ENCODE data around the gene PELI2. TPM values are rescaled to one million over a fixed set of nuclear protein-coding genes. Genes with fewer than 3 reads are reported as not detected.

The PELI2 gene, protein sequence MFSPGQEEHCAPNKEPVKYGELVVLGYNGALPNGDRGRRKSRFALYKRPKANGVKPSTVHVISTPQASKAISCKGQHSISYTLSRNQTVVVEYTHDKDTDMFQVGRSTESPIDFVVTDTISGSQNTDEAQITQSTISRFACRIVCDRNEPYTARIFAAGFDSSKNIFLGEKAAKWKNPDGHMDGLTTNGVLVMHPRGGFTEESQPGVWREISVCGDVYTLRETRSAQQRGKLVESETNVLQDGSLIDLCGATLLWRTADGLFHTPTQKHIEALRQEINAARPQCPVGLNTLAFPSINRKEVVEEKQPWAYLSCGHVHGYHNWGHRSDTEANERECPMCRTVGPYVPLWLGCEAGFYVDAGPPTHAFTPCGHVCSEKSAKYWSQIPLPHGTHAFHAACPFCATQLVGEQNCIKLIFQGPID
- 10 to 100 TPM; 22.2 to 28.3 TPM for total RNA-seq

DNA sequence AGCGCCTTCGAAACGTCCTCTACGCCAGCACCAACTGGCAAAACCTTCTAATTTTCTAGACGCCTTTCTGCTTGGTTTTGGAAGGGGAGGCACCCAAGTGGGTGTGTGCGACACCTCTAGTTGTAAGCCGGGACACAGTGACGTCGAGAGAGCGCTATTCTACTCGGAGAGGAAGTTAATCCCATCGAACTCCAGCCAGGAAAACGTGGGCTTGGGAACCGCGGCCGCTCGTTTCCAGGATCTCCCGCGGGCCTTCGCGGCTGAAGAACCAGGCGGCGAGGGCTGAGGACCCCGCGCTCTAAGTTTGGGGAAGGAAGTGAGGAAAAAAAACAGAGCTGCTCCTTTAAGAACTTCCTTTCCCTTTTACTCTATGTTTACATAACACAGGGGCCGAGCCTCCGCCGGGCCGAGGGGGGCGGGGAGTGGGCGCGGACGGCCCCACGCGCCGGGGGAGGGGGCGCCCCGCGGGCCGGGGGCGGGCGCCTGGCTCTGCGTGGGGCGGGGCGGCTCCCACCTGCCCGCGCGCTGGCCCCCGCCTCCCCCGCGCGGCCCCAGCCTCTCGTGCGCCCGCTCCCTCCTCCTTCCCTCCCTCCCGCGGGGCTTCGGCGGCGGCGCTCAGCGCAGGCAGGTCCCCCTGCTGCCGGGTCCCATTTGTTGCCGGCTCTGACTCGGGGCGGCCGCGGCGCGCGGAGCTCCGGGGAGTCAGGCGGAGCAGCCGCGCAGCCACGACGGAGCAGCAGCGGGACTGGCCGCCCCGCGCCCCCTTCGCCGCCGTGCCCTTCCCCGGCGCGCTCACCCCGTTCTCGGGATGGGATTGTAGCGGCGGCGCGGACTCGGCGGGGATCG, at the start of gene PELI2:
Gene PELI2 (plus strand): TSS at position 647 of the 846 bp plus-strand sequence. CDS start 250 bp downstream, outside the sequence.
- Histone ChIP-seq H3K27me3 (replicated peaks; ENCODE audit: insufficient read depth) (no peaks in the 10 kb centered on the region), H3K27ac (peak within 1 kb of the TSS; percentile 90 to 91), H3K4me1 (ENCODE audit: control insufficient read depth in 1 of 2, low read depth in 2 of 2) (peaks cover 7 to 26% of the 10 kb centered on the region in 2 donors), H3K9me3 (no peaks in the 10 kb centered on the region), H3K4me3 (peak within 1 kb of the TSS; percentile 94), H3K36me3 (no peaks in the 10 kb centered on the region)
- ATAC-seq (ENCODE audit: insufficient number of reproducible peaks, low FRiP score, low read depth) (peak; percentile 54), DNase-seq (ENCODE audit: low spot score) (no peak)
- TF ChIP-seq, protein P1, sequence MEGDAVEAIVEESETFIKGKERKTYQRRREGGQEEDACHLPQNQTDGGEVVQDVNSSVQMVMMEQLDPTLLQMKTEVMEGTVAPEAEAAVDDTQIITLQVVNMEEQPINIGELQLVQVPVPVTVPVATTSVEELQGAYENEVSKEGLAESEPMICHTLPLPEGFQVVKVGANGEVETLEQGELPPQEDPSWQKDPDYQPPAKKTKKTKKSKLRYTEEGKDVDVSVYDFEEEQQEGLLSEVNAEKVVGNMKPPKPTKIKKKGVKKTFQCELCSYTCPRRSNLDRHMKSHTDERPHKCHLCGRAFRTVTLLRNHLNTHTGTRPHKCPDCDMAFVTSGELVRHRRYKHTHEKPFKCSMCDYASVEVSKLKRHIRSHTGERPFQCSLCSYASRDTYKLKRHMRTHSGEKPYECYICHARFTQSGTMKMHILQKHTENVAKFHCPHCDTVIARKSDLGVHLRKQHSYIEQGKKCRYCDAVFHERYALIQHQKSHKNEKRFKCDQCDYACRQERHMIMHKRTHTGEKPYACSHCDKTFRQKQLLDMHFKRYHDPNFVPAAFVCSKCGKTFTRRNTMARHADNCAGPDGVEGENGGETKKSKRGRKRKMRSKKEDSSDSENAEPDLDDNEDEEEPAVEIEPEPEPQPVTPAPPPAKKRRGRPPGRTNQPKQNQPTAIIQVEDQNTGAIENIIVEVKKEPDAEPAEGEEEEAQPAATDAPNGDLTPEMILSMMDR (IDR thresholded peaks at IDR 0.05): peak; percentile 9

DNA sequence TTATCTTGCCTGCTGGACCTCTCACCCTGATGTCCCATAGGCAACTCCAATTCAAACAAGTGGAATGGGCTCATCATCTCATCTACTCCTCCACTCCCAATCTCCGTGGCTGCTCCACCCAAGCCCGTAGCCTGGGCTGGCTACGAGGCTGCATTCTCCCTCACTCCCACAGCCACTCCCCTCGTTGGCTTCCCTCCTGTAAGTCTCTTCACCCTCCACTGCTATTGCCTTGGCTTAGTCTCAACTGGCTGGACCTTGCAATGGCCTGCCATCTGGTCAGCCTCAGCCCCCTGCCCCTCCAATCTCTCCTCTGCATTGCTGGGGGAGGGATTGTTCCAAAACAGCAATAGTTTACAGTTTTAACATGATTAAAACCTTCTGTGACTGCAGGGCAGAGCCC, 44.4 kb upstream of the PELI2 start:
- TF ChIP-seq, protein P1 (IDR thresholded peaks at IDR 0.05): no peak

DNA sequence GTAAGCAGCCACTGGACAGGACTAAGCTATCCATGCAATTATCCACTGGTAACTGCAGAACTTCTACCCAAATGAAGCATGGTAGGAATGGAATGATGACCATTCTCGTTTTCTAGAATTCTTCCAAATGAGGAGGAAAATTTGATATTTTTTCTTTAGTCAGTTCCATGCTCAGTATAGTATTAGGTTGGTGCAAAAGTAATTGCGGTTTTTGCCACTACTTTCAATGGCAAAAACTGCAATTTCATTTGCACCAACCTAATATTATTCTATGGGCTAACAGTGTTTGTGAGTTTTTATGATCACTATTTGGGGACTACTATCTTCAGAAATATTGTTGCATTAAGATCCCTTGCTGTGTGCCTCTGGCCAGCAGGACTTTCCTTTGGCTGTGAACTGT, 42.9 kb upstream of the PELI2 start:
- no peaks in the 10 kb centered on the region for H3K27me3 ChIP-seq (replicated peaks; ENCODE audit: insufficient read depth)
- H3K27ac ChIP-seq: no peak overlapping the region
- no peaks in the 10 kb centered on the region for H3K9me3 ChIP-seq
- H3K36me3 ChIP-seq: no peaks in the 10 kb centered on the region
- H3K4me1 ChIP-seq (ENCODE audit: control insufficient read depth in 1 of 2, low read depth in 2 of 2): no peaks in the 10 kb centered on the region
- H3K4me3 ChIP-seq: no peak overlapping the region
- DNase-seq (ENCODE audit: low spot score): no peak
- ATAC-seq (ENCODE audit: insufficient number of reproducible peaks, low FRiP score, low read depth): no peak
- TF ChIP-seq, protein P1 (IDR thresholded peaks at IDR 0.05): no peak

More for the DNA sequence above, 44.4 kb upstream of the PELI2 start:
- Histone ChIP-seq H3K27me3 (replicated peaks; ENCODE audit: insufficient read depth) (no peaks in the 10 kb centered on the region), H3K9me3 (no peaks in the 10 kb centered on the region), H3K4me1 (ENCODE audit: control insufficient read depth in 1 of 2, low read depth in 2 of 2) (no peaks in the 10 kb centered on the region), H3K36me3 (no peaks in the 10 kb centered on the region), H3K4me3 (no peak overlapping the region), H3K27ac (no peak overlapping the region)
- ATAC-seq (ENCODE audit: insufficient number of reproducible peaks, low FRiP score, low read depth) (no peak), DNase-seq (ENCODE audit: low spot score) (no peak)

DNA sequence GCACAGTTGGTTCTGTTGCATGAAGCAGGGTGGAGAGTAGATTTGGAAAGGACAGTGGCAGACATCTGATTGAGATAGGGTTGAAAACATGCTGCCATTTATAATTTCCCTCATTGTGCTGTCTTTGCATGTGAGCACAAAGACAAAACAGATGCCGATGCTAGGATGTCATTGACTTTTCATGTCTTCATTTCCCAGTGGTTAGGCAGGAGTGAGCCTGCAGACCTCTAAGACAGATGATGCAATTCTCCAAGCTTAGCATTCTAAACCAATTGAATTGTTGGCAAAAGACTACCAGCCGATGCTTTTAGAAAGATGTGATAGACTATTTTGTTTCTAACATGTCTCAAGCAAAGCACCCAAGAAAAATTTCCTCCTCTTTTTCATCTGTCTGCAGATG, 37.1 kb upstream of the PELI2 start:
- DNase-seq (ENCODE audit: low spot score) (no peak), ATAC-seq (ENCODE audit: insufficient number of reproducible peaks, low FRiP score, low read depth) (no peak)
- H3K4me1 ChIP-seq (ENCODE audit: control insufficient read depth in 1 of 2, low read depth in 2 of 2): no peaks in the 10 kb centered on the region
- H3K36me3 ChIP-seq: no peaks in the 10 kb centered on the region
- TF ChIP-seq, protein P1 (IDR thresholded peaks at IDR 0.05): no peak
- H3K9me3 ChIP-seq: no peaks in the 10 kb centered on the region
- H3K27ac ChIP-seq: no peak overlapping the region
- H3K27me3 ChIP-seq (replicated peaks; ENCODE audit: insufficient read depth): no peaks in the 10 kb centered on the region
- H3K4me3 ChIP-seq: no peak overlapping the region

DNA sequence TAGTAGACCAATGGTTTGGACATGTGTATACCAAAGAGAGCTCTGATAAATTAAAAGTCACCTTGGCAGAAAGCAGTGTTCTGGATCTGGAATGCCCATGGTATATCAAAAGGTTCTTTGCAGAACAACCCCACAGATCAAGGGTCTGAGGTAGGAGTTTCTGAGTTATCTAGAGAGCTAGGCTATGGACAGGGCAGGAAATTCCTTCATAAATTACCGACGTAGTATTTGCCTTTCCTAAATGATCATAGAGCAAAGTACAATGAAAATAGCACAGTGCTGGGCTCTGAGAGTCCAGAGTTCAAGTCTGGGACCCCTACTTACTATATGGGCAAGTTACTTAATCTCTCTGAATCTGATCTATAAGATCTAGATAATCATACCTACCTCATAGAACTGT, 35.3 kb upstream of the PELI2 start:
- no peak for DNase-seq (ENCODE audit: low spot score)
- no peaks in the 10 kb centered on the region for H3K4me1 ChIP-seq (ENCODE audit: control insufficient read depth in 1 of 2, low read depth in 2 of 2)
- H3K9me3 ChIP-seq: no peaks in the 10 kb centered on the region
- TF ChIP-seq, protein P1 (IDR thresholded peaks at IDR 0.05): no peak
- H3K27ac ChIP-seq: no peak overlapping the region
- ATAC-seq (ENCODE audit: insufficient number of reproducible peaks, low FRiP score, low read depth): no peak
- H3K36me3 ChIP-seq: no peaks in the 10 kb centered on the region
- H3K27me3 ChIP-seq (replicated peaks; ENCODE audit: insufficient read depth): no peaks in the 10 kb centered on the region
- no peak overlapping the region for H3K4me3 ChIP-seq

Measured in thoracic aorta (tissue), 2 donors.